Pericardium fibroblast (primary cell): ENCODE results near the gene ALOX12. TPM values are rescaled to one million over a fixed set of nuclear protein-coding genes. Genes with fewer than 3 reads are reported as not detected.

Experiments used
- total RNA-seq: library from RNA; depleted of rRNA; stranded (reverse); fragments of >200 nt; gene quantifications from 2 replicates; pipeline ENCODE4 v1.2.3, GENCODE V29; 2015

Gene ALOX12, protein sequence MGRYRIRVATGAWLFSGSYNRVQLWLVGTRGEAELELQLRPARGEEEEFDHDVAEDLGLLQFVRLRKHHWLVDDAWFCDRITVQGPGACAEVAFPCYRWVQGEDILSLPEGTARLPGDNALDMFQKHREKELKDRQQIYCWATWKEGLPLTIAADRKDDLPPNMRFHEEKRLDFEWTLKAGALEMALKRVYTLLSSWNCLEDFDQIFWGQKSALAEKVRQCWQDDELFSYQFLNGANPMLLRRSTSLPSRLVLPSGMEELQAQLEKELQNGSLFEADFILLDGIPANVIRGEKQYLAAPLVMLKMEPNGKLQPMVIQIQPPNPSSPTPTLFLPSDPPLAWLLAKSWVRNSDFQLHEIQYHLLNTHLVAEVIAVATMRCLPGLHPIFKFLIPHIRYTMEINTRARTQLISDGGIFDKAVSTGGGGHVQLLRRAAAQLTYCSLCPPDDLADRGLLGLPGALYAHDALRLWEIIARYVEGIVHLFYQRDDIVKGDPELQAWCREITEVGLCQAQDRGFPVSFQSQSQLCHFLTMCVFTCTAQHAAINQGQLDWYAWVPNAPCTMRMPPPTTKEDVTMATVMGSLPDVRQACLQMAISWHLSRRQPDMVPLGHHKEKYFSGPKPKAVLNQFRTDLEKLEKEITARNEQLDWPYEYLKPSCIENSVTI
- not detected in 2 replicates for total RNA-seq

DNA sequence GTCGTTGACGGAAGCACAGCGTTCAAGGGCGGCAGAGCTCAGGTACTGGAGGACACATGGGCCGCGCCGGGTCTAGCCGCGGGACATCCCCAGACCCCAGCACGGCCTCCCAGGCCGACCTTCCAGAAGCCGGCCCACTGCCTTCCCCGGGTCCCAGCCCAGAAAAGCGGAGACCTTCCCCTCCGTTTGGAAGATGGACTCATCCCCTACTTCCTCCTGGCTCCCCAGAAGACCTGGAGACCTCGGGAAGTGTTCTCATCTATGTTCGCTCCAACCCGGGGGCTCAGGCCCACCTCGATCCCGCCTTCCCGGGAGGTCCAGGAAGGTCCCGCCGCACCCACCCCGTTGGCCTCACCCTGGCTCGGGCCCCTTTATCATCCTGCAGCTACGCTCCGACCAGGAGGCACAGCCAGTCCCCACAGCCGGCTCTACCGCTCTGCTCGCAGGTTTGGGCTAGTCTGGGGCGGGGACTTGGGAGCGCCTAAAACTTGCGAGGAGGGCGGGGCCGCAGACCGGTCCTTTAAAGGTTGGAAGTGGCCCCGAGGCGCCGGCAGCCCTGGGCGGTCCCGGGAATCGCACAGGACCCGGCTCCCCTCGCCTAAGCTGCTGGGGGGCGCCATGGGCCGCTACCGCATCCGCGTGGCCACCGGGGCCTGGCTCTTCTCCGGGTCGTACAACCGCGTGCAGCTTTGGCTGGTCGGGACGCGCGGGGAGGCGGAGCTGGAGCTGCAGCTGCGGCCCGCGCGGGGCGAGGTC, at the start of gene ALOX12:
TSS of gene ALOX12 (plus strand) at position 550 of the 756 bp plus-strand sequence. CDS start at position 619, 69 bp downstream.

DNA sequence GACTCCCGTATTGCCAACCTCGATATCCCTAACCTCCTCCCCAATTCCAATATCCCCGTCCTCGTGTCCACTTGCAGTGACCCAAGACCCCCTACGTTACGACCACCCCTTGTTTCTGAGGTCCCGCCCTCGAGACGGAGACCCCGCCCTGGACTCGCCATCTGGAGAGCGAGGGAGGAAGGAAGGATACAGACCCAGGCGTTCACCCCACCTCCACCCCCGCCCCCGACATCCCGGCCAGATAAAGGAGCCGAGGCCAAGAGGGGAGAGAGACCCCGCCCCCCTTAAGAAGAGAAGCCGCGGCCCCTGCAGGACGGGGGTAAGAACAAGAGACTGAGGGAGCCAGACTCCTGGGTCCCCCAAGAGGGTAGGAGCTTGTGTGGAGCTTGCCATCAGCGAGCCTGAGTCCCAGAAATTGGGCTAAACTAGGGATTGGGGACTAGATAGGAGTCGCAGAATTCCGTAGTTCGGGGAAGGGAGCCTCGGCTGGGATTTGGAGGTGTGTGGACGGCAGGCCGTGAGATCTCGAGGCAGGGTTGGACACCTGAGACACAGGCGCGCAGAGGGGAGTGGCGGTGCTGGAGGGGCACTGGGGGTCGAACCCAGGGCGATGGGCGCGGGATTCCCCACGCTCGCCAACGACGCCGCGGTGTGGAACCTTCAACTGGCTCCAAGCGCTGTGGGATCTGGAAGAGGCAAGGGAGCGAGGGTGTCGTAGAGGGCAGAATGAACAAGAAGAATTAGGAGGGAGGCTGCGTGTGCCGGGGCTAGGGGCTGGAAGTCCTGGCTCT, 27.1 kb downstream of the ALOX12 start, which contains the start of gene BCL6B:
TSS of gene BCL6B (plus strand) at position 270 of the 791 bp plus-strand sequence. CDS start 622 bp downstream, outside the sequence.

DNA sequence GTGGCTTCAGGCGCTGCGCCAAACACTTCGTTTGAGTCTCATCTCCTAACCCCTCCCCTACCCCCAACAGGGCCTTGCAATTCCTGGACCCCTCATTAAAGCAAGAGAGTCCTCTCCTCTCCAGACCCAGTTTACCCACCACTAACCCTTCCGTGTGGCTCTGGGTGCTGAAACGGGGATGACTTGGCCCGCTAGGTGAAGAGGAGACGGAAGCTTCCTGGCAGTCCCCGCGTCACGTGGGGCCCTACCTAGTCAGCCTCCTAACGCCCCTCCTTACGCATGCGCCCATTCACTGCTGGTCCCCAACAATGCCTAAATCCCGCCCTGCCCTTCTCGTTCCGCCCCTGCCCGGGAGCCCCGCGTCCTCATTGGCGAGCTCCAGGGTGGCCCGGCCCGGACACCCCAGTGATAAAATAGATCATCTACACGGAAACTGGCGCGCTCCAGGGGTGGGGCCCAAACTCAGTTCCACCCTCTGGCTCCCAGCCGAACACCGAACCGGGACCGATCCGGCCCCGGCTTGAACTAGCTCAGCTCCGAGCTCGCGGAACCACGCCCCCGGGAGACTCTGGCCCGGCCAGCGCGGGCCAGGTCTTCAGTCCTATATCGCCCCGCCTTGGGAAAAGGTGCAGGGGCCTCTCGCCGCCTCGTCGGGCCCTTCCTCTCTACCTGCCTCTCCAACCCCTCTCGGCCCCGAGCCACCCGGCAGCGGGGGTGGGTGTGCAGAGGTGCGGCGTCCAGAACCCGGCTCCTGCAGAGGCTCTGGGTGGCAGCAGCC, 39.9 kb downstream of the ALOX12 start, which contains the start of gene SLC16A13:
TSS of gene SLC16A13 (plus strand) at position 425 of the 778 bp plus-strand sequence. CDS start 368 bp downstream, outside the sequence.

DNA sequence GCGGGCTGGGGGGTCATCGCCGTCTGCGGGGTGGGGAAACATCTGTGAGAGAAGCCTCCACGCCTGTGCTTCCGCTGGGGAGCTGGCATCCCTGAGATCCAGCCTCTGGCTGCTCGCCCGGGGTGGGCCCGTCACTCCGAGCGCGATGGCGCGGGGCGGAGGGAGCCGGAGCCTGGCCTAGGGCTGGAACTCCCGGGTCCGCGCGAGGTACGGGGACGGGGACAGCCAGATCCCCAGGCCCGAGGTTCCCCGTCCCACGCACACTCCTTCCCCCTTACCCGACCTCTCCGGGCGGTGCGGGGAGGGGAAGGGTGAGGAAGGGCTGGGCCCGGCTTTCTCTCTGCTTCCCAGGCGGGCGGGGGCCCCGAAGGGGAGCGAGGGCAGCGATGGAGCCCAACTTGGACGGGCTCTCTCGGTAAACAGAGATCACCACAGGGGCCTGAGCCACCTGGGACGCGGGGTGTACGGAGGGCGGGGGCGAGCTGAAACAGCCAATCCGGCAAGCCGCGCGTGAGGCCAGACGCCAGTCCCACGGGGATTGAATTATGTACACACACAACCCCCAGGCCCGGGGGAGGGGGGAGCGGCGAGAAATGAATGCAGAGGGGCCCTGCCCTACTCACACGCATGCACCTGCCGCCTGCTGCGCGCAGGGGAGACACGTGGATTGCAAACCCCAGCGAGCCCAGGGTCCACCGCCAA, 47.8 kb downstream of the ALOX12 start, which contains the start of gene SLC16A11:
TSS of gene SLC16A11 (minus strand) at position 596 of the 702 bp plus-strand sequence. CDS start at position 17, 579 bp downstream.

Other genes starting within 250 kb of the ALOX12 start
- 9.8 and 14.6 TPM in 2 replicates for gene XAF1, start 240.0 kb upstream of the ALOX12 start, total RNA-seq
- 0.94 TPM in 1 of 2 replicates, not detected in the other for gene FBXO39, start 219.8 kb upstream of the ALOX12 start, total RNA-seq
- not detected in 2 replicates for gene TEKT1, start 164.3 kb upstream of the ALOX12 start, total RNA-seq
- 263 and 289 TPM in 2 replicates for gene RNASEK, start 16.6 kb downstream of the ALOX12 start, total RNA-seq
- gene BCL6B, start 27.0 kb downstream of the ALOX12 start, total RNA-seq, result 0.35 and 2.2 TPM in 2 replicates
- 0.17 and 1.2 TPM in 2 replicates for gene SLC16A13, start 40.0 kb downstream of the ALOX12 start, total RNA-seq
- gene SLC16A11, start 48.0 kb downstream of the ALOX12 start, total RNA-seq, result 0.60 TPM in 1 of 2 replicates, not detected in the other
- not detected in 2 replicates for gene CLEC10A, start 84.2 kb downstream of the ALOX12 start, total RNA-seq
- not detected in 2 replicates for gene ASGR2, start 118.8 kb downstream of the ALOX12 start, total RNA-seq
- 0.35 and 0.85 TPM in 2 replicates for gene ASGR1, start 183.3 kb downstream of the ALOX12 start, total RNA-seq
- 8.5 and 13.6 TPM in 2 replicates for gene DLG4, start 223.8 kb downstream of the ALOX12 start, total RNA-seq
- 194 and 234 TPM in 2 replicates for gene ACADVL, start 223.9 kb downstream of the ALOX12 start, total RNA-seq
- gene DVL2, start 238.5 kb downstream of the ALOX12 start, total RNA-seq, result 61.8 and 63.7 TPM in 2 replicates
- gene PHF23, start 243.4 kb downstream of the ALOX12 start, total RNA-seq, result 37.1 and 52.7 TPM in 2 replicates
- gene GABARAP, start 246.4 kb downstream of the ALOX12 start, total RNA-seq, result 916 and 1,059 TPM in 2 replicates